GM12878 (cell line): ENCODE results near the gene FASTK. TPM values are rescaled to one million over a fixed set of nuclear protein-coding genes. Genes with fewer than 3 reads are reported as not detected.

Experiments used
- ATAC-seq: fragments of 200-7000 bp; cut with Tn5 transposase; 3 replicates; pipeline ENCODE4 v1.9.1; 2020; ENCODE audit warnings: mild to moderate bottlenecking, moderate library complexity
- BruUV-seq: library from RNA; stranded (reverse); fragments of 400-500 nt; replicated peaks from 2 replicates; lab custom pipeline; 2021; lab: Mats Ljungman, UMichigan
- CTCF ChIA-PET: fragments of 300-600 bp; sonication (Branson Sonifier 250); formaldehyde crosslinking; extraction: SDS; loops from one replicate; lab custom pipeline; 2021; ENCODE audit warnings: inconsistent platforms; lab: Yijun Ruan, JAX
- POLR2A ChIA-PET: fragments of 350-600 bp; formaldehyde crosslinking; extraction: SDS; loops from one replicate; lab custom pipeline; 2021; ENCODE audit warnings: inconsistent platforms; lab: Charles Lee
- RAD21 ChIA-PET: fragments of 300-600 bp; sonication (Branson Sonifier 250); formaldehyde crosslinking; loops from one replicate; lab custom pipeline; 2023; ENCODE audit warnings: antibody characterized with exemption; ENCODE audit not compliant: unreplicated experiment; lab: Charles Lee
- SMC1A ChIA-PET: fragments of 300-600 bp; sonication (Branson Sonifier 250); formaldehyde crosslinking; loops from one replicate; lab custom pipeline; 2023; ENCODE audit not compliant: unreplicated experiment, uncharacterized antibody; lab: Charles Lee
- DNase-seq: peaks from one replicate; pipeline ENCODE4 v3.0.0-alpha.2; 2011; ENCODE audit warnings: low read depth, low spot score
- FAIRE-seq: peaks from 3 replicates; lab custom pipeline; 2011; peaks lifted over from hg19 to GRCh38; lab: Jason Lieb, UNC
- H2AFZ ChIP-seq: 2 replicates; pipeline ENCODE4 v1.6.0; 2011; ENCODE audit warnings: low read depth, low read length, control low read depth; ENCODE audit not compliant: control insufficient read depth
- H3K27ac ChIP-seq: 2 replicates; pipeline ENCODE4 v1.5.1; 2011; ENCODE audit warnings: control low read depth; ENCODE audit not compliant: control insufficient read depth, insufficient read depth
- H3K27me3 ChIP-seq, 2 experiments: replicated peaks in 1 of 2; 2 replicates each; pipeline versions ENCODE4 v1.6.0 to v1.6.1; 2011; ENCODE audit warnings: low read length in 1 of 2; ENCODE audit not compliant: control insufficient read depth in 2 of 2, insufficient read depth in 2 of 2
- H3K36me3 ChIP-seq, 2 experiments: 2 replicates each; pipeline ENCODE4 v1.5.1; 2011; ENCODE audit warnings: low read length in 1 of 2; ENCODE audit not compliant: control insufficient read depth in 2 of 2, insufficient read depth in 2 of 2
- H3K4me1 ChIP-seq: 2 replicates; pipeline ENCODE4 v1.6.1; 2011; ENCODE audit warnings: mild to moderate bottlenecking, low read length, moderate library complexity, mixed read lengths; ENCODE audit not compliant: control insufficient read depth, insufficient read depth
- H3K4me2 ChIP-seq: 2 replicates; pipeline ENCODE4 v1.6.0; 2011; ENCODE audit warnings: control low read depth; ENCODE audit not compliant: control insufficient read depth, insufficient read depth
- H3K4me3 ChIP-seq: fragments of 200-600 bp; sonication (generic); 2 replicates; pipeline ENCODE4 v1.5.1; 2016
- H3K79me2 ChIP-seq: 2 replicates; pipeline ENCODE4 v1.6.0; 2011; ENCODE audit warnings: low read length; ENCODE audit not compliant: control insufficient read depth, insufficient read depth
- H3K9ac ChIP-seq: 2 replicates; pipeline ENCODE4 v1.8.0; 2011; ENCODE audit warnings: low read length, control low read depth, mixed read lengths; ENCODE audit not compliant: control insufficient read depth, insufficient read depth
- H3K9me3 ChIP-seq: replicated peaks from 3 replicates; pipeline ENCODE4 v1.5.1; 2011; ENCODE audit warnings: mild to moderate bottlenecking, low read length; ENCODE audit not compliant: control insufficient read depth, insufficient read depth
- H4K20me1 ChIP-seq: 2 replicates; pipeline ENCODE4 v1.6.0; 2011; ENCODE audit not compliant: control insufficient read depth, insufficient read depth
- ATF7 ChIP-seq: fragments of 450-650 bp; IDR thresholded peaks from 2 replicates; pipeline ENCODE4 v1.6.1; 2016; ENCODE audit warnings: low read depth, mild to moderate bottlenecking
- CTCF ChIP-seq, 3 experiments: IDR thresholded peaks in 2 of 3; conservative IDR thresholded peaks in 1 of 3; 2 replicates each; pipeline ENCODE4 v1.5.1; 2011; ENCODE audit warnings: low read depth in 3 of 3, low read length in 3 of 3, mild to moderate bottlenecking in 3 of 3, control low read depth in 2 of 3, moderate library complexity in 2 of 3, inconsistent platforms in 1 of 3, mixed read lengths in 1 of 3; ENCODE audit not compliant: control insufficient read depth in 2 of 3, insufficient read depth in 1 of 3; ENCODE audit errors: extremely low read depth in 1 of 3
- EGR1 ChIP-seq, 2 experiments: IDR thresholded peaks; 1 replicate in 1 of 2; 2 replicates in 1 of 2; pipeline ENCODE4 v1.6.1; 2011 to 2012; ENCODE audit warnings: low read depth in 2 of 2, low read length in 2 of 2, borderline replicate concordance in 1 of 2, mild to moderate bottlenecking in 1 of 2, moderate library complexity in 1 of 2
- ELK1 ChIP-seq: IDR thresholded peaks from 2 replicates; pipeline ENCODE4 v1.6.1; 2012; ENCODE audit warnings: low read depth, low read length, improper control_type of control experiment
- FOXK2 ChIP-seq: fragments of 450-650 bp; IDR thresholded peaks from 2 replicates; pipeline ENCODE4 v1.6.1; 2017; ENCODE audit warnings: mild to moderate bottlenecking, moderate library complexity
- HSF1 ChIP-seq: fragments of 150-350 bp; IDR thresholded peaks from 2 replicates; pipeline ENCODE4 v1.6.1; 2014; ENCODE audit warnings: mild to moderate bottlenecking, low read depth, low read length
- NFYA ChIP-seq: IDR thresholded peaks from 2 replicates; pipeline ENCODE4 v1.6.1; 2011; ENCODE audit warnings: low read depth, mild to moderate bottlenecking, low read length, improper control_type of control experiment, borderline replicate concordance
- SMAD5 ChIP-seq: IDR thresholded peaks from 2 replicates; pipeline ENCODE4 v1.6.1; 2016; ENCODE audit warnings: antibody characterized with exemption, low read depth
- YBX1 ChIP-seq: fragments of 450-650 bp; IDR thresholded peaks from 2 replicates; pipeline ENCODE4 v1.6.1; 2016; ENCODE audit warnings: antibody characterized with exemption
- WGBS: methylation state at CpG from one replicate; pipeline ENCODE4 v1.1.6; 2016; ENCODE audit warnings: low lambda C conversion rate; ENCODE audit not compliant: insufficient replicate concordance, insufficient coverage; ENCODE audit errors: missing lambda C conversion rate; 5-methylcytosine and 5-hydroxymethylcytosine counted together
- in situ Hi-C: fragments of 300-500 bp; cut with MboI; formaldehyde crosslinking; loops from 9 replicates; pipeline ENCODE4 v1.14.3; 2018; ENCODE audit warnings: mixed read lengths
- intact Hi-C: fragments of 100-400 bp; cut with micrococcal nuclease; formaldehyde crosslinking; loops from one replicate; pipeline ENCODE4 v1.14.2; 2022; ENCODE audit not compliant: unreplicated experiment
- polyA plus RNA-seq, 11 experiments: library from polyadenylated mRNA; depleted of rRNA in 4 of 11; unstranded in 6 of 11; stranded (reverse) in 5 of 11; fragments of >200 nt; fragmentation: Nextera tagmentation in 4 of 11; fragmentation: Illumina TruSeq in 1 of 11; extraction: Ambion mirVana in 4 of 11; extraction: Trizol in 1 of 11; gene quantifications; 1 replicate in 1 of 11; 2 replicates in 10 of 11; pipeline versions ENCODE4 v1.2.1 to v1.2.3, GENCODE V29; 2011 to 2016; ENCODE audit warnings: inconsistent platforms in 2 of 11, missing spikeins in 2 of 11, low read depth in 1 of 11
- total RNA-seq, 4 experiments: library from RNA; depleted of rRNA in 3 of 4; stranded (reverse); fragments of >200 nt in 3 of 4; fragmentation: Illumina TruSeq in 1 of 4; extraction: Trizol in 1 of 4; gene quantifications; 2 replicates each; pipeline versions ENCODE4 v1.2.1 to v1.2.3, GENCODE V29; 2013 to 2021
- TF ChIP-seq, protein P1 (sequence below): fragments of 450-650 bp; IDR thresholded peaks from 2 replicates; pipeline ENCODE4 v1.6.1; 2018; ENCODE audit warnings: borderline replicate concordance, mild to moderate bottlenecking; ENCODE audit not compliant: partially characterized antibody
- TF ChIP-seq, protein P2 (sequence below): IDR thresholded peaks from 2 replicates; pipeline ENCODE4 v1.6.1; 2011; ENCODE audit warnings: borderline replicate concordance, low read depth, mild to moderate bottlenecking, moderate library complexity, low read length; ENCODE audit not compliant: insufficient read depth, poor library complexity, severe bottlenecking
- TF ChIP-seq, protein P3 (sequence below): IDR thresholded peaks from 2 replicates; pipeline ENCODE4 v1.6.1; 2012; ENCODE audit warnings: low read depth, low read length, improper control_type of control experiment

The FASTK gene
- total and polyA plus RNA-seq, 10 of the 15 experiments (the other 5 are each of a cell fraction or from before 2014, with no cell fraction given) = 0.19 to 102 (median 54.5) TPM

GRCh38 chr7:151095123-151095797 lies 14.7 kb upstream of the FASTK start:
- ChIA-PET RAD21 (no interaction called here), POLR2A (interaction anchor here (0.5 kb wide), 1 partner anchor 422 kb away, joined by 4 read pairs; no protein-coding TSS in a partner anchor), SMC1A (interaction anchor here (0.8 to 1.0 kb wide), 2 partner anchors 16 to 313 kb away, joined by 3 read pairs; no protein-coding TSS in a partner anchor), CTCF (interaction anchor here (3.4 kb wide), 1 partner anchor 15 kb away, joined by 19 read pairs; no protein-coding TSS in a partner anchor)
- no TSS peak for BruUV-seq
- intact Hi-C loops (no loop called here), in situ Hi-C loops (no loop called here)
- Histone ChIP-seq H3K27ac (no peak overlapping the region), H4K20me1 (no peaks in the 10 kb centered on the region; the same call in 1 of the 2 replicates), H3K4me2 (no peak overlapping the region), H3K9me3 (no peaks in the 10 kb centered on the region), H3K27me3 (no peaks in the 10 kb centered on the region), H3K4me3 (no peak overlapping the region), H3K36me3 (peaks cover 0 to 5% of the 10 kb centered on the region in 2 experiments; a peak in 3 of 4 replicates), H3K79me2 (peaks cover 48% of the 10 kb centered on the region), H3K4me1 (no peaks in the 10 kb centered on the region; the same call in 1 of the 2 replicates), H3K9ac (no peak overlapping the region), H2AFZ (no peak overlapping the region)
- DNase-seq = no peak
- TF ChIP-seq SMAD5 (no peak), ELK1 (no peak), NFYA (no peak), EGR1 (IDR thresholded peaks at IDR 0.05; ENCODE audit: borderline replicate concordance in 1 of 2, low read depth in 2 of 2, low read length in 2 of 2) (no peak), CTCF (IDR thresholded peaks at IDR 0.05 in 2 of 3, conservative IDR thresholded peaks at IDR 0.05 in 1 of 3; ENCODE audit: control insufficient read depth in 2 of 3, extremely low read depth in 1 of 3, insufficient read depth in 1 of 3, low read depth in 3 of 3, low read length in 3 of 3) (no peak), ATF7 (no peak), YBX1 (no peak), HSF1 (no peak), FOXK2 (no peak)
- TF ChIP-seq, protein P1, sequence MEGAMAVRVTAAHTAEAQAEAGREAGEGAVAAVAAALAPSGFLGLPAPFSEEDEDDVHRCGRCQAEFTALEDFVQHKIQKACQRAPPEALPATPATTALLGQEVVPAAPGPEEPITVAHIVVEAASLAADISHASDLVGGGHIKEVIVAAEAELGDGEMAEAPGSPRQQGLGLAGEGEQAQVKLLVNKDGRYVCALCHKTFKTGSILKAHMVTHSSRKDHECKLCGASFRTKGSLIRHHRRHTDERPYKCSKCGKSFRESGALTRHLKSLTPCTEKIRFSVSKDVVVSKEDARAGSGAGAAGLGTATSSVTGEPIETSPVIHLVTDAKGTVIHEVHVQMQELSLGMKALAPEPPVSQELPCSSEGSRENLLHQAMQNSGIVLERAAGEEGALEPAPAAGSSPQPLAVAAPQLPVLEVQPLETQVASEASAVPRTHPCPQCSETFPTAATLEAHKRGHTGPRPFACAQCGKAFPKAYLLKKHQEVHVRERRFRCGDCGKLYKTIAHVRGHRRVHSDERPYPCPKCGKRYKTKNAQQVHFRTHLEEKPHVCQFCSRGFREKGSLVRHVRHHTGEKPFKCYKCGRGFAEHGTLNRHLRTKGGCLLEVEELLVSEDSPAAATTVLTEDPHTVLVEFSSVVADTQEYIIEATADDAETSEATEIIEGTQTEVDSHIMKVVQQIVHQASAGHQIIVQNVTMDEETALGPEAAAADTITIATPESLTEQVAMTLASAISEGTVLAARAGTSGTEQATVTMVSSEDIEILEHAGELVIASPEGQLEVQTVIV = no peak
- TF ChIP-seq, protein P2, sequence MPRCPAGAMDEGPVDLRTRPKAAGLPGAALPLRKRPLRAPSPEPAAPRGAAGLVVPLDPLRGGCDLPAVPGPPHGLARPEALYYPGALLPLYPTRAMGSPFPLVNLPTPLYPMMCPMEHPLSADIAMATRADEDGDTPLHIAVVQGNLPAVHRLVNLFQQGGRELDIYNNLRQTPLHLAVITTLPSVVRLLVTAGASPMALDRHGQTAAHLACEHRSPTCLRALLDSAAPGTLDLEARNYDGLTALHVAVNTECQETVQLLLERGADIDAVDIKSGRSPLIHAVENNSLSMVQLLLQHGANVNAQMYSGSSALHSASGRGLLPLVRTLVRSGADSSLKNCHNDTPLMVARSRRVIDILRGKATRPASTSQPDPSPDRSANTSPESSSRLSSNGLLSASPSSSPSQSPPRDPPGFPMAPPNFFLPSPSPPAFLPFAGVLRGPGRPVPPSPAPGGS = no peak
- TF ChIP-seq, protein P3, sequence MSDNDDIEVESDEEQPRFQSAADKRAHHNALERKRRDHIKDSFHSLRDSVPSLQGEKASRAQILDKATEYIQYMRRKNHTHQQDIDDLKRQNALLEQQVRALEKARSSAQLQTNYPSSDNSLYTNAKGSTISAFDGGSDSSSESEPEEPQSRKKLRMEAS = no peak
- FAIRE-seq = no peak
- 77% methylated on average over 10 of the region's 10 CpGs for WGBS
- 0 out of 3 replicates have a peak, but pooled peaks have one; percentile 25 for ATAC-seq
